Superior temporal gyrus (tissue), 1 donor: Measurements from ENCODE around the gene GLIS2.
"Not testable (repeated sequence)": the region's sequence is repeated elsewhere in the genome, so short reads cannot be mapped to it uniquely, and the experiment has no call there.

Experiments used
- DNase-seq: peaks from one replicate; pipeline ENCODE4 v3.0.0-alpha.2; 2016; ENCODE audit errors: extremely low spot score

Gene GLIS2

GRCh38 chr16:4319454-4320421 is 3.9 kb downstream of the GLIS2 start:
- no peak for DNase-seq

DNA sequence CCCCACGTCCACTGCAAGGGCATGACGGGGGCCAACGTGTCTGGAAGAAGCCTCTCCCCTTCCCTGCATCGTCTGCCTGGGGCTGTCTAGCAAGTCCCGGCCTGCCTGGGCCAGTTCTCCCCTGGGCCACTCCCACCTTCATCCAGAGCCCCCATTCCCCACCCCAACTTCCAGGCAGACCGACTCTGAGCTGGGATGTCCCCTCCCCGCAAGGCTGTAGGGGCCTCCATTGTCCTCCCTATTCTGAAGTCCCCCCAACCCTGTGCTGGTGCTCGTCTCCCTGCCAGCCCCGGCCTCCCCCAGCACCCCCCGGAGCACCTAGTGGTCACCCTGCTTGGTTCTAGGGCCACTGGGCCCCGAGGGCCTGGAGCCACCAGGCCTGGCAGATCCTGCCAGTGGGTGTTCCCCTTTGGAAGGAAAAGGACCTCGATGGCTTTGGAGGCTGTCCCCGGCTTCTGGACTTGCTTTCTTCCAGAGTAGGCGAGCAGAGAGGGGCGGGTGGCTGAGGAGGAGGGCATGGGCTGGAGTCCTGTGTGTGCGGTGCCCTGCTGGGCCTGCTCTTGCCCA is 4.8 kb downstream of the GLIS2 start:
- DNase-seq = no peak

- DNase-seq = no peak
Observed at GRCh38 chr16:4321286-4322120, 5.6 kb downstream of the GLIS2 start.

GRCh38 chr16:4322121-4323052 is 6.5 kb downstream of the GLIS2 start:
- no peak for DNase-seq

DNA sequence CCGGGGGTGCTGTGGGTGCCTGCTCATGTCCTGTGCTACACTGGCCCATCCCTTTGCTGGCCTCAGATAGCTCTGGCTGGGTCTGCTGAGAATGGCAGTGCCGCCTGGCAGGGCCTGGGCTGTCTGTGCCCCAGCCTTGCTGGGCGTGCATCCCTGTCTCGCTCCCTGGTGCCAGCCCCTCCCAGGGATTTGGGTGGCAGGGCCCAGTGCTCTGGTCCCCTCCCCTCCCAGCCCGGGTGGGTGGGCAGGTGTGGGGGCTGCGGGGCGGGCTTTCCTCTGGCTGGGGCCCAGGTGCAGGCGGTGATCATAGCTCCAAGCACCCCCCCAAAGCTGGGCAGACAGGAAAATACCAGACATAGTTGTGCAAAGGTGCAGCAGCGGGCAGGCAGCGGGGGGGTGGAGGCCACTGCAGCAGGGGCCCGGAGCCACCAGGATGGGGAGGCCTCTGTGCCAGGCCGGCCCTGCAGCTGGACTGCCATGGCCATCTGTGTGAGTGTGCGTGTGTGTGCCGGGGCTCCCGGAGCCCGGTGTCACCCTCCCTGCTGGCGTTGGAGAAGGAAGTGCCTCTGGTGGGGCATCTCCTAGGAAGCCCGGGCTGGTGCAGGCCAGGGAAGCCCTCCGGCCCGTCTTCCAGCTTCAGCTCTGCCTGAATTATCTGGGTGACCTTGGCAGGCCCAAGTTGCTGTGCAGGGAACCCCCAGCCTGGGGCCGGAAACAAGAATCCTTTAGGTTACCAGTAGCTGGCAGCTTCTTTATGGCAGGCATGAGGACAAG is 7.4 kb downstream of the GLIS2 start:
- DNase-seq = peak; percentile 43

GRCh38 chr16:4323845-4324488 is 8.1 kb downstream of the GLIS2 start:
- no peak for DNase-seq

GRCh38 chr16:4324492-4325252 is 8.8 kb downstream of the GLIS2 start:
- no peak for DNase-seq

GRCh38 chr16:4325253-4325758 is 9.4 kb downstream of the GLIS2 start:
- DNase-seq = no peak

GRCh38 chr16:4327386-4328045 is 11.6 kb downstream of the GLIS2 start:
- no peak for DNase-seq

GRCh38 chr16:4328046-4328781 is 12.3 kb downstream of the GLIS2 start:
- DNase-seq = peak; percentile 66

GRCh38 chr16:4328782-4329775 is 13.2 kb downstream of the GLIS2 start:
- DNase-seq = no peak

- peak; percentile 79 for DNase-seq
Observed at GRCh38 chr16:4330277-4330874, 14.5 kb downstream of the GLIS2 start.

DNA sequence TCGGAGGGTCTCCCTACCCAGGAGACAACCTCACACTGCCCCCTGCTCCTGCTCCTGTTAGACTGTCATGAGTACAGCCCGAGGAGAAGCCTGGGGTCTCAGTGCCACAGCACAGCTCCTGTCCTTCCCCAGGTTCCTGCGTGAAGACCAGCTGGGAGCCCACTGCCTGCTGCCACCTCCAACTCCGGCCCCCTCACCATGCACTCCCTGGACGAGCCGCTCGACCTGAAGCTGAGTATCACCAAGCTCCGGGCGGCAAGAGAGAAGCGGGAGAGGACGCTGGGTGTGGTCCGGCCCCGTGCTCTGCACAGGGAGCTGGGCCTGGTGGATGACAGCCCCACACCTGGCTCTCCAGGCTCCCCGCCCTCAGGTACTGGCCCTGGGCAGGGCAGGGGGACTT is 16.2 kb downstream of the GLIS2 start:
- DNase-seq = no peak

GRCh38 chr16:4332623-4333307 is 16.9 kb downstream of the GLIS2 start:
- no peak for DNase-seq

DNA sequence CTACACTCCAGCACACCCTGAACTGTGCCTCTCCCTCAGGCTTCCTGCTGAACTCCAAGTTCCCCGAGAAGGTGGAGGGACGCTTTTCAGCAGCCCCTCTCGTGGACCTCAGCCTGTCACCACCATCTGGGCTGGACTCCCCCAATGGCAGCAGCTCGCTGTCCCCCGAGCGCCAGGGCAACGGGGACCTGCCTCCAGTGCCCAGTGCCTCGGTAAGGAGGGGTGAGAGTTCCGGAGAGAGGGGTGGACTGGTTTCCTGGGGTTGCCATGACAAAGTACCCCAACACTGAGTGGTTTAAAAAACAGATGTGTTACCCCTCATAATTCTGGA is 17.4 kb downstream of the GLIS2 start:
- DNase-seq = no peak

DNA sequence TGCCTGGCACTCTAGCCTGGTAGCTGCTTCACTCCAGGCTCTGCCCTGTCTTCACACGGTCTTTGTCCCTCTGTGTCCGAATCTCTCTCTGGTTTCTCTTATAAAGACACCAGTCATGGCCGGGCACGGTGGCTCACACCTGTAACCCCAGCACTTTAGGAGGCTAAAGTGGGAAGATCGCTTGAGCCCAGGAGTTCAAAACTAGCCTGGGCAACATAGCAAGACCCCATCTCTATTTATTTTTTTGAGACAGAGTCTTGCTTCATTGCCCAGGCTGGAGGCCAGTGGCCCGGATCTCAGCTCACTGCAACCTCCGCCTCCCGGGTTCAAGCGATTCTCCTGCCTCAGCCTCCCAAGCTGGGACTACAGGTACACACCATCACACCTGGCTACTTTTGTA is 17.8 kb downstream of the GLIS2 start:
- not testable (repeated sequence) for DNase-seq
